Amygdala (tissue), 56 donors: ENCODE data around the gene CENPK.
"Not testable (repeated sequence)": the region's sequence is repeated elsewhere in the genome, so short reads cannot be mapped to it uniquely, and the experiment has no call there.

ENCODE experiments used
- DNase-seq, 56 donors: peaks; one replicate each; lab custom pipeline; 2025; lab: John Stamatoyannopoulos, UW

The CENPK gene, protein sequence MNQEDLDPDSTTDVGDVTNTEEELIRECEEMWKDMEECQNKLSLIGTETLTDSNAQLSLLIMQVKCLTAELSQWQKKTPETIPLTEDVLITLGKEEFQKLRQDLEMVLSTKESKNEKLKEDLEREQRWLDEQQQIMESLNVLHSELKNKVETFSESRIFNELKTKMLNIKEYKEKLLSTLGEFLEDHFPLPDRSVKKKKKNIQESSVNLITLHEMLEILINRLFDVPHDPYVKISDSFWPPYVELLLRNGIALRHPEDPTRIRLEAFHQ

DNA sequence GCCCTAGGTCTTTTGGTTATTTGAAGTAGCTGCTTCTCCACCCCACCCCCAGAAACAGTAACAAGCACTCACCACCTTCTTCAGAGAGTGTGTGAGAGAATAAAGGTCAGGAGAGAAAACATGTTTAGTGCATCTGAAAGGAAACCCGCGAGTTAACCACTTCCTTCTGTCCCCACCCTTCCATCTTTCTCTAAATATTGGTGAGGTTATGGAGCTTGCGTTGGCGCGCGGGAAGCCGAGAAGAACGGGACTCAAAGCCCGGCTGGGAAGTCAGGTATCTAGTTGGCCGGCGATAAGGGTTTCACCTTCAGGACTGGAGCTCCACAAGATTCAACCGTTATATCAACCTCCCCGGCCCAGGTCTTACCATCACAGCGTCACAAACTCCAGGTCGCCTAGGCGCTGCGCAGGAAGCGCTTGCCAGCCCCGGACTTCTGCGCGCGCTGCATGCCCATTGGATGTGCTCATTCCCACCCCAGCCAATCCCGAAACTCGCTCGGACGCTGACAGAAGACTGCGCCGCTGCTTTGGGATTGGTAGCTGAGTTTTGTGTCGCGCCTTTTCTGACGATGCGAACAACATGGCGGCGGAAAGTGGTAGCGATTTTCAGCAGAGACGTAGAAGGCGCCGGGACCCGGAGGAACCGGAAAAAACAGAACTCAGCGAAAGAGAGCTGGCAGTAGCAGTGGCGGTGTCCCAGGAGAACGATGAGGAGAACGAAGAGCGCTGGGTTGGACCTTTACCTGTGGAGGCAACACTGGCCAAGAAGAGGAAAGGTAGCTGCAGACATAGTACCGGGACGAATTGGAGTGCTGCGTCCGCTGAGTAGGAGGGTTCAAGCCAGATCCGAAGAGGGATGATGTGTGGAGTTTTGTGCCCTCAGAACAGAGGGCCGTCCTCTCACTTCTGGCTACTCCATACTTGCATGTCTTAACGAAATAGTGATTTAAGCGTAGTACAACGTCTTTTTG lies at the start of gene CENPK, which contains the start of gene PPWD1:
Gene CENPK, minus strand, starts transcription at position 438 of the 971 bp plus-strand sequence. CDS start 8,261 bp downstream, outside the sequence.
Gene PPWD1, plus strand, starts transcription at position 566 of the 971 bp plus-strand sequence. Its CDS starts 15 bp downstream, at position 581.
- DNase-seq, result peak; percentile 58 to 97 (median 90)

DNA sequence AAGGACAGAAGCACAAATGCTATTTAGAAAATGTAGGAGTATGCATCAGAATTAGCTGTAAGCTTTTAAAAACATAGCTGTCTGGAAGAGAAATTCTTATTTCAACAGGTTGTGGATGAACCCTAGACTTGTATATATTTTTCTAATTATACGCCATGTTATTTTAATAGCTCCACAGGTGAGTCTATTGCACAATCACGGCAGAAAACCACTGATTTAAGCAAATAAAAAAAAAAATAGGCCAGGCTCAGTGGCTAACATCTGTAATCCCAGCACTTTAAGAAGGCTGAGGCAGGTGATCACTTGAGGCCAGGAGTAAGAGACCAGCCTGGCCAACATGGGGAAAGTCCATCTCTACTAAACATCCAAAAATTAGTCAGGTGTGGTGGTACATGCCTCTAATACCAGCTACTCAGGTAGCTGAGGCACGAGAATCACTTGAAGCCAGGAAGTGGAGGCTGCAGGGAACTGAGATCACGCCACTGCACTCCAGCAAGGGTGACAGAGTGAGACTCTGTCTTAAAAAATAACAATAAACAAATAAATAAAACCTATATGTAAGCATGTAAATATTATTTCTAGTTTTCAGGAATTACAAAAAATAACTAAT lies 49.4 kb upstream of the CENPK start:
- DNase-seq, result no peak

DNA sequence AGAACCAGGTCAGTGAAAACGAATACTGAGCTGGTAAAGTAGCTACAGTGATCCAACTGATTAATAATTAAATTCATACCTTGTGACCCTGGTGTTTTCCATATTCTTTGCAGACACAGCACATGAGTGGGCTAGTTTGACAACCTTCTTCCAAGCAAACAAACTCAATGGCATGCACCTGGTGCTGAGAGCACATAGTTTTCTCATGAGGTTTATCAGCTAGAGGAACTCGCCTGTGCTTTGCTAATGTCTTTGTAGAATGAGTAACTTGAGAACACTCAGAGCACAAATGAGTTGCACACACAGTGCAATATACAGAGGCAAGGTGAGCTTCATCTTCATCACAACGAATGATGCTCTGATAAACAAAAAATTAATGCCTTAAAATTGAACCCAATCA lies 48.6 kb upstream of the CENPK start:
- DNase-seq, result no peak

DNA sequence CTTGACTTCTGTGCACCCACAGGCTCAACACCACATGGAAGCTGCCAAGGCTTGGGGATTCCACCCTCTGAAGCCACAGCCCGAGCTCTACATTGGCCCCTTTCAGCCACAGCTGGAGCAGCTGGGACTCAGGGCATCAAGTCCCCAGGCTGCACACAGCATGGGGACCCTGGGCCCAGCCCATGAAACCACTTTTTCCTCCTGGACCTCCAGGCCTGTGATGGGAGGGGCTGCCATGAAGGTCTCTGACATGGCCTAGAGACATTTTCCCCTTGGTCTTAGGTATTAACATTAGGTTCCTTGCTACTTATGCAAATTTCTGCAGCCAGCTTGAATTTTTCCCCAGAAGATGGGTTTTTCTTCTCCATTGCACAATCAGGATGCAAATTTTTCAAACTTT lies 38.8 kb upstream of the CENPK start:
- DNase-seq, result not testable (repeated sequence)

DNA sequence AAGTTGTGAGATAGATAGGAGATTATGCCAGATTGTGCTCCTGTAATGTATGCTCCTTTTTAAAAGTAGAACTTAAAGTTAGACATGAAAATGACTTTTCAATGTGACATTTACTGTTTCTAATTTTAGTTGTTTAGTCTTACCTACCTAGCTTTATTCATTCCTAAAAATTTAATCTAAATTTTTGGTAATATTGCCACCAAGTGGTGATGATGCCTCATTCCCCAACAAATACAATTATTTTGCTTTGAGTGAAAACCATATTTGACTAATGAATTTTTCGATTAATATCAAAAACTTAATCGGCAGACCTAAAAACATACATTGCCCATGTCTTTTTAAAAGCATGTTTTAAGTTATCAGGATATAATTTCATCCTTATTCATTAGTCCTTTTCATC lies 25.7 kb upstream of the CENPK start:
- DNase-seq, result no peak

DNA sequence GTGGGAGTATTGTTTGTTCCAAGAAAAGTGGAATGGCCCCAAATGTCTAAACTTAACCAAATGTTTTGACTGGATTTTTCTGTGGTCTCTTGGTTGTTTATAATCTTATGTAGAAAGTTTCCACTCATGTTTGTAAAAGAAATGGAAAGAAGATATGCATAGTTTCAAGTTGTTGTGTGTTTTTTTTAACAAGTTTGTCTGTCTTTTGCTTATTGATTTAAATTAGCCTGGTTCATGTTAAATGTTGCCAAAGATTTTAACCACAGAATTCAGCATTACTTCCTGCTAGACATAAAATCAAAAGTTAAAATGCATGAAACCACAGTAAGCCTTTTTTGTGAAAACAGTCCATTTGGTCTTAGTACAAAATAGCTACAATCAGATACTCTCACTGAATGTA lies 14.2 kb upstream of the CENPK start:
- DNase-seq, result no peak

DNA sequence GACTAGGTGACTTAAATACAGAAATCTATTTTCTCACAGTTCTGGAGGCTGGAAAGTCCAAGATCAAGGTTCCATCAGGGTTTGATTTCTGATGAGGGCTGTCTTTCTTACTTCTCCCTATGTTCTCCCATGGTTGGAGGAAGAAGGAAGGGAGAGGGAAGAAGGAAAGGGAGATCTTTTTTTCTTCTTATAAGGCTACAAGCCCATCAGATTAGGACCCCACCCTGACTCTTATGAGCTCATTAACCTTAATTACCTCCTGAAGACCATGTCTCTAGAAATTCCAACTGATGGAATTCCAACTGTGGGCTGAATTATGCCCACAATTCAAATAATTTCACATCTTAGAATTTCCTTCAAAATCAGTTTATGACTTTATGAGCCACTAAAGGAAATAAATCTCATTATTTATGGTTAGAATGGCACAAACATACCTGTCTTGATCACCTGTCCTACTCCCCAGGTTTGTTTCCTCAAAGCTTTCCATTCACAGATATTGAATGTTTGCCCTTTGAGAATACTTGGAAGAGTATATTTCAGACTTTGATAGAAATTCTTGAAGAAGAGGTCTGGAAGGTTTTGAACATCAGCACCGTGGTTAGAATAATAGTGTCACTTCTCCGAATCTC lies 7.7 kb upstream of the CENPK start:
- DNase-seq, result no peak

DNA sequence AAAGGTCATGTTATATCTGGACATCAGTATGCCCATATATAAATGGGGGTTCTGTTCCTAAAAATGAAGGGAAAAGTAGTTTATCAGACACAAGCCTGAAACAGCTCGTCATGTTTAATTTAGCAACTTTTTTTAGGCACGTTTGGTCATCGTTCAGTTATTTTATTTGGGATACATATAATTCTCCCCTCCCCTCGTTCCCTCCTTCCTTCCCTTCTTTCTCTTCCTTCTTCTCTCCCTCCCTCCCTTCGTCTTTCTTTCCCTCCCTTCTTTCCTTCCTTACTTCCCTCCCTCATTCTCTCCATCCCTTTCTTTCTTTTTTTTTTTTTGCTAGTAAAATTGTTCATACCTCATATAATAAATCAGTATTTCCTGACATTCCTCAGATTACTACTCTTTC lies 3.5 kb upstream of the CENPK start:
- no peak for DNase-seq

DNA sequence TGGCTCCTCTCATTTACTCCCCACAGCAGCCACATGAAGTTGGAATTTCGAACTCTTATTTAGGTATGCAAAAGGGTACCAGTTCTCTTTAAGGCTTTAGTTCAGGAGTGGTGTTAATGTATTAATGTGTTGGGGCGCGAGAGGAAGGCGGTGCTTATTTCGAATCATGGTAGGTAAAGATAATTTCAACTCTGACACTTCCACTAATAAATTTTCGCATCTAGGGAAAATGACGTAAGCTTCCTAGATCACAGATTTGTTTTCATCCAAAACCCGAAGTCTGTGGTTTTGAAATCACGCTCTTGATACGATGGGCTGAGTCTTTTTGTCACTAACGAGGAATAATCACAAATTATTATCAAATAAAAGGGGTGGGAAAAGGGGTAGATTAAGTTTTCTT lies 809 bp upstream of the CENPK start:
- DNase-seq, result no peak

DNA sequence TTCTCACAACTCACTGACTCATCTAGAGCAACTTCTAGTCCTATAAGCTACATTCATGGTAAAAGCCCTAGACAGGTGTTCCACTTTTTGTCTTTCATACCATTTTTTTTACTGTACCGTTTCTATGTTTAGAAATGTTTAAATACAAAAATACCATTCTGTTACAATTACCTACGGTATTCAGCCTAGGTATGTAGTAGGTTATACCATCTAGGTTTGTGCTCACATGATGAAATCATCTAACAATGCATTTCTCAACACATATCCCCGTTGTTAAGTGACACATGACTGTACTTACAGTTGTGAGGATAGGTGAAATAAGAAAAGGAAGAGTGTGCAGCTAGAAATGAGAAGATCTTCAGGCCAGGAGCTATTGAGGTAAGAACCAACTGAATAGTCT lies 6.2 kb downstream of the CENPK start:
- no peak for DNase-seq

DNA sequence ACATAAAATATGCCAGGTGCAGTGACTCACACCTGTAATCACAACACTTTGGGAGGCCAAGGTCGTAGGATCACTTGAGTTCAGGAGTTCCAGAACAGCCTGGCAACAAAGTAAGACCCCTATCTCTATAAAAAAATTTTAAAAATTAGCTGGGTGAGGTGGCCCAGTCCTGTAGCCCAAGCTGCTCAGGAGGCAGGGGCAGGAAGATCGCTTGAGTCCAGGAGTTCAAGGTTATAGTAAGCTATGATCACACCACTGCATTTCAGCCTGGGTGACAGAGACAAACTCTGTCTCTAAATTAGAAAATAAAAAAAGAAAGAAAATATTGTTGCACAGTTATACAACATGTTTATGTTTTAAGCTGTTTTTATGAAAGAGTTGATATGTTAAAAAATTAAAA lies 6.8 kb downstream of the CENPK start:
- DNase-seq, result no peak

DNA sequence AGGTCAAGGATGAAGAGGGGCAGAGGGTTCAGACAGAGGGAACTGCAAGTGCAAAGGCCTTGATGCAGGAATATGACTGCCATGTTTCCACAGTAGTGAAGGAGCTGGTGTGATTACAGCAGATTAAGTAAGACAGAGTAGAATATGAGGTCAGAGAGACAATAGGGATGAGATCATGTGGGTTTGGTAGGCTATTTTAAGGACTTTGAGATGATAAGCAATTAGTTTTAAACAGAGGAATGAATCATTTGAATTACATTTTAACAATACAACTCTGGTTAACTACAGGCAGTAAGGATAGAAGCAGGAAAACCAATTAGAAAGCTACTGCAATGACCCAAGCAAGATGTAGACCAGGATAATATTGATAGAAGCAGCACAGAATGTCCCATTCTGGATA lies 7.7 kb downstream of the CENPK start:
- no peak for DNase-seq

DNA sequence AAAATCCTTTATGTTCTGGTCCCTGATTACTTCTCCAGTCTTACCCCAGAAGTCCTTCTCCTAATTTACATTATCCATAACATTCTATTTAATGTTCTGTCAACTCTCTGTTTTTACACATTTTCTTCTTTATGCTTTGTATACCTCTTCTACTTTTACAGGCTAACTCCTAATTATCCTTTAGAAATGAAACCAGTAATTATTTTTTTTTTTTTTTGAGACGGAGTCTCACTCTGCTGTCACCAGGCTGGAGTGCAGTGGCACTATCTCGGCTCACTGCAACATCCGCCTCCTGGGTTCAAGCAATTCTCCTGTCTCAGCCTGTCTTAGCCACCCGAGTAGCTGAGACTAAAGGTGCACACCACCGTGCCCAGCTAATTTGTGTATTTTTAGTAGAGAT lies 9.0 kb downstream of the CENPK start:
- DNase-seq, result no peak

DNA sequence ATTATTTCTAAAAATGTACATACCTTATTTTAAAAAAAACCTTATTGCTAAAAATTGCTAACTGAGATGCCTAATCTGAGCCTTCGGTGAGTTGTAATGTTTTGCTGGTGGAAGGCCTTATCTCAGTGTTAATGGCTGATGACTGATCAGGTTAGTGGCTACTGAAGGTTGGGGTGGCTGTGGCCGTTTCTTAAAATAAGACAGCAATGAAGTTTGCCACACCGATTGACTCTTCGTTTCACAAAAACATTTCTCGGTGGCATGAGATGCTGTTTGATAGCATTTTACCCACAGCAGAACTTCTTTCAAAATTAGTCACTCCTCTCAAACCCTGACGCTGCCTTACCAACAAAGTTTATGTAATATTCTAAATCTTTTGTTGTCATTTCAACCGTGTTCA lies 14.7 kb downstream of the CENPK start:
- DNase-seq, result no peak

DNA sequence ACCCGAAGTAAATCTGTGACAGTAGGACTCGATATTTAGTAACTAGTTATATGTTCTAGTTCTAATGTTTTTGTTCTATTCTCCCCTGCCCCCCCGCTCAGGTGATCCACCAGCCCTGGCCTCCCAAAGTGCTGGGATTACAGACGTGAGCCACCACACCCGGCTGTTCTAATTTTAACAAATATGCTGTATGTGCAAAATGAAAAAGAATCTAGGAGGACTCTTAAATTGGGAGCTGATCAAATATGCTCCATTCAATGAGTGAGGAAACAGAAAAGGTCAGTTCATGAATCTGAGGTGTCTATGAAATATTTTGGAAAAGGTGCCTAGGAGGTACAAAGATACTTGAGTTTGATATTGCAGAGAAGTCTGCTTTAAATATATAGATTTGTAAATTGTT lies 16.8 kb downstream of the CENPK start:
- DNase-seq, result no peak

DNA sequence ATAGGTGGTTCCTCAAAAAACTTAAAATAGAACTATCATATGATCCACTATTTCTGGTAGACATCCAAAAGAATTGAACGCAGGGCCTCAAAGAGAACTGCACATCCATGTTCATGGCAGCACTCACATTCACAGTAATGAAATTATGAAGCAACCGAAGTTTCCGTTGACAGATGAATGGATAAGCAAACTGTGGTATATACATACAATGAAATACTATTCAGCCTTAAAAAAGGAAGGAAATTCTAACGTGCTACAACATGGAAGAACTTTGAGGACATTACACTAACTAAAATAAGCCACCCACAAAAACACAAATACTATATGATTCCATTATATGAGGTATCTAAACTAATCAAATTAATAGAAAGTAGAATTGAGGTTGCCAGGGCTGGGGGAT lies 18.5 kb downstream of the CENPK start:
- DNase-seq, result no peak

DNA sequence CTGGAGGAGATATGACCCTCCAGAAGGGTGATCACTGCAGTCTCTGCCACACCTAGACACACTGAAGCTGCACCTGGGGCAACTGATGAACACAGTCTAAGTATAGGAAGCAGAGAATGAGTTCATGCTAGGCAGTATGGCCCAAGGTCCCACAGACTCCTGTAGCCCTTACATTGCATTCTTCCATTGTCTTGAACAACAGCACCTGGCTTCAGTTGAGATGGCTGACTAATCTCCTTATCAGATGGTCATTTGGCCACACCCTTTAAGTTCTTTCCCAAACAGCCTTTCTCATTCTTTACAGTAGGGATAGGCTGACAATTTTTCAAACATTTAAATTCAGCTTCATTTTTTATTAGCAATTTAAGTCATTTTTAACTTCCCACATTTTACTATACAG lies 23.1 kb downstream of the CENPK start:
- DNase-seq, result no peak

DNA sequence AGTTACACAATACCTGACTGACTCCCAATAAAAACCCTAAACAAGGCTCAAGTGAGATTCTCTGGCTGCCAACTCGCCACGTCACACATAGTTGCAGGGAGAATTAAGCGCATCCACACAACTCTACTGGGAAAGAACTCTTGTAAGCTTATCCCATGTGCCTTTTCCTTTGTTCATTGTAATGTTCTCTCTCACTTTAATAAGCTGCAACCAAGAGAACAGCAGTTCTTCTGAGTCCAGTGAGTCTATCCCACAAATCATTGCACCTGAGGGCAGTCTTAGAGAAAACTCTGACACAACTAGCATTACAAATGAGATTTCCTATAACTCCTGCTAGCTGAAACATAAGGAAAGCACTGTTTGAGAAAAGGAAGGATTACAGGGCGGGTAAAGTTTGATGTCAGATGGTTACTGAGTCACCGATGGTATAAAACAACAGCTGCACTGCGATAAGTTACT lies 27.4 kb downstream of the CENPK start:
- DNase-seq, result no peak

DNA sequence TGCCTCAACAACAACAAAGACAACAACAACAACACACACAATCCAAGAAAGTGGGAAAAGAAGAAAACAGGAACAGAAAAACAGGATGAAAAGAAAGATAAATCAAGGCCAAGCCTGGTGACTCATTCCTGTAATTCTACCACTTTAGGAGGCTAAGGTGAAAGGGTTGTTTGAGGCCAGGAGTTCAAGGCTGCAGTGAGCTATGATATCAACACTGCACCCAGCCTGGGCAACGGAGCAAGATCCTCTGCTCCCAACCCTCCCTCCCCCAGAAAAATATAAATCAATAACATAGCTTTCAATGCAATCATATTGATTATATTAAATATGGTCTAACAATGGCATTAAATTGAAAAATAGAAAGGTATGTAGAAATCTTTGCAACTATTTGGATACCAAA lies 32.1 kb downstream of the CENPK start:
- no peak for DNase-seq

DNA sequence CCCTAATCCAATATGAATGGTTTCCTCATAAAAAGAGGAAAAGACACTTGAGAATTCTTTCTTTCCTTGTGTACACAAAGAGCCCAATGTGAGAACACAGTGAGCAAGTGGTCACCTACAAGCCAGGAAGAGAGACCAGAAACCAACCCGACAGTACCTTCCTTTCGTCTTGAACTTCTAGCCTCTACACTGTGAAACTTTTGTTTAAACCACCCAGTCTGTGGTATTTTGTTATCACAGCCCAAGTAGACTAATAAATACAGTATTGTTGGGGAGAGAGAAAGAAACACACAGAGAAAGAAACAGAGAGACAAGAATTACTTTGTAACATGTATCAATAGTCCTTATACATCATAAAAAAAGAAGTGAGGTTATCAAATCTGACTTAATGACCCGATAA lies 37.2 kb downstream of the CENPK start:
- DNase-seq, result no peak
